Measurements from ENCODE around the gene NMT2. TPM values are rescaled to one million over a fixed set of nuclear protein-coding genes. Genes with fewer than 3 reads are reported as not detected.

Gene NMT2
- total and polyA plus RNA-seq, 2 experiments from 2014 or later = 11.7 to 16.8 TPM

- TF ChIP-seq ZNF331 (CRISPR knock-in tag; IDR thresholded peaks at IDR 0.05; ENCODE audit: low read depth) = no peak
- no peak for TF ChIP-seq POLR2AphosphoS5 (IDR thresholded peaks at IDR 0.05; ENCODE audit: low read depth)
These were observed 96.1 kb downstream of the NMT2 start (continued) for GRCh38 chr10:15072358-15072757.

GRCh38 chr10:15069230-15069629 is 99.3 kb downstream of the NMT2 start:
- peaks cover 9% of the 10 kb centered on the region for H3K36me3 ChIP-seq (ENCODE audit: insufficient read depth)
- no peaks in the 10 kb centered on the region; the same call in 1 of the 2 replicates for H3K9me2 ChIP-seq (ENCODE audit: insufficient read depth)
- no peak overlapping the region for H3K27ac ChIP-seq (ENCODE audit: low read depth)
- H3K9me3 Mint-ChIP-seq = peaks cover 25% of the 10 kb centered on the region
- no peaks in the 10 kb centered on the region for H3K4me1 ChIP-seq (ENCODE audit: insufficient read depth)
- no peaks in the 10 kb centered on the region for H3K27me3 Mint-ChIP-seq (ENCODE audit: insufficient read depth, low read depth, poor library complexity)
- H3K36me3 Mint-ChIP-seq (ENCODE audit: low read depth) = peaks cover 22% of the 10 kb centered on the region
- H3F3A ChIP-seq (replicated peaks; ENCODE audit: low read depth) = no peaks in the 10 kb centered on the region
- H3K27ac Mint-ChIP-seq = no peak overlapping the region
- H4K20me1 ChIP-seq (replicated peaks; ENCODE audit: insufficient read depth) = no peaks in the 10 kb centered on the region
- no peak overlapping the region for H2AFZ ChIP-seq
- no peaks in the 10 kb centered on the region for H3K79me2 ChIP-seq (replicated peaks; ENCODE audit: insufficient read depth)
- H3K4me2 ChIP-seq = no peak overlapping the region
- H3K4me1 Mint-ChIP-seq = no peaks in the 10 kb centered on the region; the same call in 2 of the 3 replicates
- no peak overlapping the region for H3K4me3 Mint-ChIP-seq
- no peak overlapping the region for H3K4me3 ChIP-seq
- DNase-seq (ENCODE audit: low spot score) = no peak
- no peaks in the 10 kb centered on the region for H3K27me3 ChIP-seq (ENCODE audit: insufficient read depth)
- peak; percentile 65 for ATAC-seq
- TF ChIP-seq EZH2phosphoT487 (IDR thresholded peaks at IDR 0.05; ENCODE audit: unreplicated experiment) (no peak), CTCF (conservative IDR thresholded peaks at IDR 0.05; ENCODE audit: low read depth in 2 of 2) (peak in 1 of 2 experiments; percentile 28; a peak in 3 of 4 replicates)

GRCh38 chr10:15068802-15069201 is 99.7 kb downstream of the NMT2 start:
- TF ChIP-seq ZNF114 (CRISPR knock-in tag; IDR thresholded peaks at IDR 0.05) = no peak
- TF ChIP-seq NANOG (IDR thresholded peaks at IDR 0.05; ENCODE audit: borderline replicate concordance) = no peak
- no peak for TF ChIP-seq STAT1 (IDR thresholded peaks at IDR 0.05; ENCODE audit: unreplicated experiment)
- DNase-seq (ENCODE audit: low spot score) = no peak
- Histone ChIP-seq H3K27ac (ENCODE audit: low read depth) (no peak overlapping the region), H4K20me1 (replicated peaks; ENCODE audit: insufficient read depth) (no peaks in the 10 kb centered on the region), H3K4me2 (no peak overlapping the region), H3F3A (replicated peaks; ENCODE audit: low read depth) (no peaks in the 10 kb centered on the region), H2AFZ (no peak overlapping the region), H3K4me1 (ENCODE audit: insufficient read depth) (no peaks in the 10 kb centered on the region), H3K27me3 (ENCODE audit: insufficient read depth) (no peaks in the 10 kb centered on the region), H3K36me3 (ENCODE audit: insufficient read depth) (peaks cover 9% of the 10 kb centered on the region), H3K79me2 (replicated peaks; ENCODE audit: insufficient read depth) (no peaks in the 10 kb centered on the region), H3K4me3 (no peak overlapping the region), H3K9me2 (ENCODE audit: insufficient read depth) (no peaks in the 10 kb centered on the region; the same call in 1 of the 2 replicates)
- no peak overlapping the region for H3K4me3 Mint-ChIP-seq
- H3K27ac Mint-ChIP-seq = no peak overlapping the region
- peaks cover 22% of the 10 kb centered on the region for H3K9me3 Mint-ChIP-seq
- H3K36me3 Mint-ChIP-seq (ENCODE audit: low read depth) = peaks cover 17% of the 10 kb centered on the region
- no peaks in the 10 kb centered on the region for H3K27me3 Mint-ChIP-seq (ENCODE audit: insufficient read depth, low read depth, poor library complexity)
- H3K4me1 Mint-ChIP-seq = no peaks in the 10 kb centered on the region; the same call in 2 of the 3 replicates
- no peak for ATAC-seq

GRCh38 chr10:15067154-15067553 is 101.3 kb downstream of the NMT2 start:
- Histone ChIP-seq H2AFZ (no peak overlapping the region), H4K20me1 (replicated peaks; ENCODE audit: insufficient read depth) (no peaks in the 10 kb centered on the region), H3K4me1 (ENCODE audit: insufficient read depth) (no peaks in the 10 kb centered on the region), H3K9me2 (ENCODE audit: insufficient read depth) (no peaks in the 10 kb centered on the region; the same call in 1 of the 2 replicates), H3K4me2 (no peak overlapping the region), H3K36me3 (ENCODE audit: insufficient read depth) (no peaks in the 10 kb centered on the region; the same call in 1 of the 2 replicates), H3K79me2 (replicated peaks; ENCODE audit: insufficient read depth) (no peaks in the 10 kb centered on the region), H3K4me3 (no peak overlapping the region), H3F3A (replicated peaks; ENCODE audit: low read depth) (no peaks in the 10 kb centered on the region), H3K27ac (ENCODE audit: low read depth) (no peak overlapping the region), H3K27me3 (ENCODE audit: insufficient read depth) (no peaks in the 10 kb centered on the region)
- DNase-seq (ENCODE audit: low spot score) (no peak), ATAC-seq (no peak)
- H3K36me3 Mint-ChIP-seq (ENCODE audit: low read depth) = peaks cover 2% of the 10 kb centered on the region
- H3K27me3 Mint-ChIP-seq (ENCODE audit: insufficient read depth, low read depth, poor library complexity) = no peaks in the 10 kb centered on the region
- no peak overlapping the region for H3K27ac Mint-ChIP-seq
- no peak overlapping the region for H3K4me3 Mint-ChIP-seq
- H3K9me3 Mint-ChIP-seq = peaks cover 6% of the 10 kb centered on the region
- H3K4me1 Mint-ChIP-seq = no peaks in the 10 kb centered on the region; the same call in 2 of the 3 replicates
- no peak for TF ChIP-seq POLR2AphosphoS5 (IDR thresholded peaks at IDR 0.05; ENCODE audit: low read depth)
- no peak for TF ChIP-seq STAT1 (IDR thresholded peaks at IDR 0.05; ENCODE audit: unreplicated experiment)
- TF ChIP-seq EZH2 (IDR thresholded peaks at IDR 0.05; ENCODE audit: low read depth, unreplicated experiment) = no peak
- TF ChIP-seq NANOG (IDR thresholded peaks at IDR 0.05; ENCODE audit: borderline replicate concordance) = no peak
- TF ChIP-seq ZNF114 (CRISPR knock-in tag; IDR thresholded peaks at IDR 0.05) = no peak
- TF ChIP-seq REST (IDR thresholded peaks at IDR 0.05; ENCODE audit: unreplicated experiment) = no peak
- TF ChIP-seq ETS1 (IDR thresholded peaks at IDR 0.05) = no peak
- TF ChIP-seq EZH2phosphoT487 (IDR thresholded peaks at IDR 0.05; ENCODE audit: unreplicated experiment) = no peak
